NCI-H524 (cell line): Measurements from ENCODE around the gene DHRS12.

ENCODE experiments used
- DNase-seq, 2 experiments: peaks; one replicate each; lab custom pipeline; 2025; lab: John Stamatoyannopoulos, UW

The DHRS12 gene

DNA sequence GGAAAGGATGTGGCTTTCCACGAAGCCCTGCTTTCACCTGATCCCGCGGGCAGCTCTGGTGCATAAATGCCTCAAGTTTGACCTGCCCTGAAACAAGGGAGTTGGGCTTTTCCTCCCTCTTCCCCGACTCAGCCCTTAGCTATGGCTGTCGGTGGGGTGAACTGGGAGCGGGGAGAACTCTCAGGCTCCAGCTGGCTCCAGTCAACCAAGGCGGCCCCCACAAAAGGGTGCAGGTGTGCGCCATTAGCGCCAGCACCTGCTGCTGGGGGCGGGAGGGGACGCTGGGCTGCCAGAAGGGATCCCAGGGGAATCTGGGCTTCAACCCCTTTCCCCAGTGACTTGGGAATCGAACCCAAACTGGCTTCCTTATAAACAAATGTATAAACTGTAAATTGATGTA, 7.1 kb upstream of the DHRS12 start:
- peak; percentile 74 to 77 for DNase-seq

GRCh38 chr13:51808811-51809210, 4.8 kb upstream of the DHRS12 start:
- no peak for DNase-seq

DNA sequence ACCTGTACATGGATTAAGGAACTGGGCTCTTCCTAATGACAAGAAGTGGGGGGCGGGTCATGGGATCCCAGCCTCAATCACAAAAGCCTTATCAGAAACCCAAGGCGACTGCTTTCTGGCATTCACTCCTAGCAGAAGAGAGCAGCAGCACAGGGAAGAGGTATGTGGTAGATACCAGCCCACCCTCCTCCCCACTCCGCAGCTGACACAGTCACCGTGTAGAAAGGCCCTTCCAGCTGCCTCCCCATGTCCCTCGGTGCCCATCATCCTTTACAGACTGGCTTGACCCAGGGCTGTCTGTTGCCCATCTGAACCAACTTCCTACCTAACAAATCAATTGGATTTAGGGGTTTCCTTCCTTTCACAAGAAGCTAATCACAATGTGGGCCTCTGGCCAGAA, 3.1 kb upstream of the DHRS12 start:
- DNase-seq: no peak

DNA sequence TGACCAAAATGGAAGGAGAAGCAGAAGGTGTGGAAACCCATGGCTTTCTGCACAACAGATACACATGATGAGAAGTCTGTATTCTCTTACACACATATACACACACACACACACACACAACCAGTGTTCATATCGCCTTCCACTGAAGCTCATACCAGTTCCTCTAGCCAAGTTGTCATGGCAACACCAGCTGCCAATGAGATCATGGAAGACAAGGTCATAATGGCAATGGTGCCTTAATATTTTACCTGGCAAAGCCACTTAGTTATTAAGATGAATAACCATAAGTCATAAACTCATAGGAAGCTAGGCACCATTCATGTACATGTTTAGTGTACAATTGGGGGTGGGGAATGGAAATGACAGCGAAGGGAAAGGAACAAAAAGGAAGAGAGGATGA, 2.6 kb upstream of the DHRS12 start:
- peak; percentile 32 to 59 for DNase-seq

GRCh38 chr13:51805925-51806324, 2.0 kb upstream of the DHRS12 start:
- DNase-seq: no peak

DNA sequence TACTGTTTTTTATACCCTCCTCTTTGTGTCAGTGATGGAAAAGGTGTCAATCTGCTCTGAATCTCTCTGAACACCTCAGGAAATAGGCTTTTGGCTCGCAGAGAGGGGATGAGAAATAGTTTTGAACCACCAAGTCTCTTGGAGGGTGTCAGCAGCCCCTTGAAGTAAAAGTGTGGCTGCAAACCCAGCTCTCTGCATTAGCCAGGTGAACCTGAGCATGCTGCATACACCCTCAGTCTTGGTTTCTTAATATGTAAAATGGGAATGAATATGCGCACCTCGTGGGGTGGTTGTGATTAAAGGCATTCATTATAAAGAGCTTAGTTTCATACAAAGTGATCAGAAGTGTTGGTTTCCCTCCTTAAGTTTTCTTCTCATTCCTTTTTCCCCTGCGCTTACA, 1.4 kb upstream of the DHRS12 start:
- DNase-seq: no peak

GRCh38 chr13:51804295-51805172, 571 bp upstream of the DHRS12 start:
- DNase-seq: peak; percentile 35 to 52

DNA sequence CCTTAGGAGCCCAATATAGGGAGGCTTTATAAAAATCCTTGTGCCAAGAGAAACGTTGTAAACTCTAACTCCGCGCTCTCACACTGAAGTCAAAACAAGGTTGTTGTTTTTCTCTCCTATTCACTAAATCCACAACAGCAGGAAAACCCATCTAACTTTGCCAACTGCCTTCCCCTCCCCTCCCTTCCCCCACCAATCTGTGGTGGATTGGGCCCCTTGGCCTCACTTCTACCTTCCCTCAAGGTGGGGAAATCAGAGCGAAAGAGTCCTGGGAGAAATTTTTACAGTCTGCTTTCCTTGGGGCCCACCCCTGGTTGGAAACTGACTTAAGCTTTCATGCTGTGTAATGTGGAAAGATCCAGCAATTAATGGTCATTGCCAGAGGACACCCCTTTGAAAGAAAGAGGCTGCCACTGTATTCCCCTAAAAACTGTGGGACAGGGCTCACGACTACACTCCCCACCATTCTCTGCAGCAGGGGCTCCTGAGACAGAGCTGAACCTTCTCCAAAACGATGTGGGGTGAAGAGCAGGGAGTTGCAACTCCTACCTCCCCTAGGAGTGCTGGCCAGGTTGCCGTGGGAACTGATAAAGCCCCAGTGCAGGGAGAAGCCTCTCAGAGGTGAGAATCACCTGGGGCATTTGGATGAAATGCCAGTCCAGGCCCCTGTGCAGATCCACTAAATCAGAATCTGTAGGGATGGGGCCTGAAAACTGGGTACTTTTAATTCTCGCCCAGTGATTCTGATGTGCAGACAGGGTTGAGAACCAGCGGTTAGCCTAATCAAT, 1.1 kb downstream of the DHRS12 start:
- peak in 1 of 2 experiments; percentile 32 for DNase-seq

GRCh38 chr13:51801631-51802099, 2.3 kb downstream of the DHRS12 start:
- DNase-seq: no peak

DNA sequence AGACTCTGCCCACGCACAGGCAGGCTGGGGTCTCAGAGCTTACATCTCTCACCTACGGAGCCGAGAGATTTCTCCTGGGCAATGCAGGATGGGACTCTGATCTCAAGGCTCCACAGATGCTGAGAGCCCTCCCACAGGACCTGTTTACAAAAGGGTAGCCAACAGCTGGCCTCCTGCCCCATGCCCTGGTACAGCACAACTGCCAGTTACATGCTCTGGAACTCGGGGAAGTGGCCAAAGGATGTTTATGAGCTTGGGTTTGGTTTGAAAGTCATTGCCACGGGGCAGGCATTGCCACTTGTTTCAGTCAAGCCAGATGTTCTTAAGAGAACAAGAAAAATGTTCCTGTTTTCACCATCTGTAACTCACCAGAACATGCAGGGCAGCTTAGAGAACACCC, 3.5 kb downstream of the DHRS12 start:
- peak in 1 of 2 experiments; percentile 22 for DNase-seq

DNA sequence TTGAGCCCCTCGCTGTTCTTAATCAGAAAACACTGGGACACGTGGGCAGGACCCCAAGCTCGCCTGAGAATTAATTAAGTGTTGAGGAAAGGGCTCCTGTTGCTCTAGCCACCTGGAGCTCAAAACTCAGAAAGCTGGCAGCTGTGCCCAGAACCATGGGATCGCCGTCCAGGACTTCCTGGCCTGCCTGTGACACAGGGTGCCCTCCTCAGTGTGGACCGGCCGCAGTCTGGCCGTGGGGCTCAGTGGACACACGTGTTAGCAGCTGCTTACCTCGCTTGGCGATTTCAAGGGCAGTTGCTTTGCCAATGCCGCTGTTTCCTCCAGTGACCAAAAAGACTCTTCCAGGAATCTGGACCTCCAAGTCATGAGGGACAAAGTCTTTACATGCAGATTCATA, 4.7 kb downstream of the DHRS12 start:
- peak; percentile 32 to 65 for DNase-seq

GRCh38 chr13:51797664-51798488, 6.1 kb downstream of the DHRS12 start:
- peak; percentile 92 to 96 for DNase-seq

GRCh38 chr13:51796546-51796945, 7.4 kb downstream of the DHRS12 start:
- DNase-seq: peak in 1 of 2 experiments; percentile 25

DNA sequence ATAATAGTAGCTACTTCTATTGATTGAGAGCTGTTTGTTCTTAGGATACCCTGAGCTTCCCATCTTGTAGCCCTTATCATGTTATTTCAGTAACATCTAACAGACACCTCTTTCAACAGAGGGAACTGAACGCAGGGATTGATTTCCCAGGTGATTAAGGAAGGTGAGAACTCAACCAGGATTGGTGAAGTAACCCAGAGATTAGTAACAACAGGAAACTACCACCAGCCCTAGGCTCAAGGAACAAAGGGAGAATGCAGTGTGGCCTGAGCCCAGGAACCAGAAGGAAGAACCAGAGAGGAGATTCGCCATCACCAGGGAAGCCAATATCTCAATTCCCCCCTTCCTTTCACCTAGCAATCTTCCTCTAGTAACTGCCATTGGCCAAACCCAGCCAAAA, 8.5 kb downstream of the DHRS12 start:
- no peak for DNase-seq

GRCh38 chr13:51794964-51795363, 9.0 kb downstream of the DHRS12 start:
- peak in 1 of 2 experiments; percentile 28 for DNase-seq

DNA sequence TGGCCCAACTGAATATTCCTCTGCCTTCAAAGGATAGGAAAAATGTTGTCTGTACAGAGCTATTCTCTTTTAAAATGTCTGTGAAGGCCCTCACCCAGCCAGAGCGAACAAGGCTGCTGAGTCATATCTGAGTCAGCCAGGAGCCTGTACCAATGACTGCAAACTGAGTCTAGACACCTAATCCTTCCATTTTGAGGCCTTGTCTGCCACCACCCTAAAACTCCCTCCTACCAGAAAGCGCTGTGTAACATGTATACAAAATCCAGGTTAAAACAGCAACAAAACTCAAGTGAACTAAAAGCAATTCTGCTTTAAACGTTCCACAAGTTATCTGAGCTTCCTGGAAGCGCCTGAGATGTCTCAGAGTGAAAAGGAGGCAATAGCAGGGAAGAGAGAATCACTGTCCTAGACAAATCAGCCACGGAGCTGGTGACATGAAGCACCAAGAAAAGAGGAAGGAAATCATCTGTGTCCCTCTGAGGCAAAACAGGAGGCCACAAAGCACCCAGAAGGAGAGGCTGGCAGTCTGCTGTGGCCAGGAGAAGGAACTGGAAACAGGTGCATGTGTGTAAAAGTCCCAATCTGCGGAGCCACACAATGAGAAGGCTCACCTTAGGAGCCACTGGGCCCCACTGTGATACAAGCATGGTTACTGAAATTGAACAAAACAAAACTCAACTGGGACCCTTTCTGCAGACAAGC, 10.2 kb downstream of the DHRS12 start:
- DNase-seq: no peak

DNA sequence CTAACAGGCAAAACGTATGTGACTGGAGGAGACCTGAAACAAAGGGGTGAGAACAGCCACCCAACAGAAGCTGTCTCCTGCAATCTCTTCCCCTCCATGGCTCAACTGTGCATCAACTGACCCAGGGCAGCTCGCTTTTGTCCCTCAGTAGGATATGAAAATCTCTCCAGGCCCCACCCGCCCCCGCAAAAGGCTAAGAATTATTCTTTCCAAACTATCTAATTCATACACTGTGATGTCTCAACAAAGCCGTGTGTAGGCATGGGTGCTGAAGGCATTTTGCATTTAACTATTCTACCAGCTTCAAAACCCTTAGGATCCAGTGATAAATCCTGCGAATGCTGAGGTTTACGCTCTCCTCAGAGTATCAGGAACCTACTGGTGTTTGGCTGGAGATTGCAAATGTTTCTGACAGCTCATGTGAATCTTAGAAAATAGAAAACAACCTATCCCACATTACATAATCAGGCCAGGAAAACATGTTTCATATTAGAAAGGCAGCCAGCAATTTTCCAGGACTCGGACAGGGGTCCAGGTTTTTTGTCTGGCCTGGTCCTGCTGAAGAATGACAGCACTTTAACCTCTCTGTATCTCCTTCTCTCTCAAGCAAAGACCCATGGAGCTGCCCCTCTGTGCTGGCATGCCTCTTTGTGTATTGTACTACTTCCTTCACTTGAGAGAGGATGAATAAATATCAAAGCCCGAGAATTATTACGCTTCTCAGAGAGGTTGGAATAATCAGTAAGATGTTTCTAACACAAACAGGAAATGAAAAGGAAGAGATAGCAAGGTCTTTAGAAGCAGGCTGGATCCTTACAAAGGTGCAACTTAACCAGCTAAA, 17.3 kb downstream of the DHRS12 start:
- peak in 1 of 2 experiments; percentile 52 for DNase-seq

DNA sequence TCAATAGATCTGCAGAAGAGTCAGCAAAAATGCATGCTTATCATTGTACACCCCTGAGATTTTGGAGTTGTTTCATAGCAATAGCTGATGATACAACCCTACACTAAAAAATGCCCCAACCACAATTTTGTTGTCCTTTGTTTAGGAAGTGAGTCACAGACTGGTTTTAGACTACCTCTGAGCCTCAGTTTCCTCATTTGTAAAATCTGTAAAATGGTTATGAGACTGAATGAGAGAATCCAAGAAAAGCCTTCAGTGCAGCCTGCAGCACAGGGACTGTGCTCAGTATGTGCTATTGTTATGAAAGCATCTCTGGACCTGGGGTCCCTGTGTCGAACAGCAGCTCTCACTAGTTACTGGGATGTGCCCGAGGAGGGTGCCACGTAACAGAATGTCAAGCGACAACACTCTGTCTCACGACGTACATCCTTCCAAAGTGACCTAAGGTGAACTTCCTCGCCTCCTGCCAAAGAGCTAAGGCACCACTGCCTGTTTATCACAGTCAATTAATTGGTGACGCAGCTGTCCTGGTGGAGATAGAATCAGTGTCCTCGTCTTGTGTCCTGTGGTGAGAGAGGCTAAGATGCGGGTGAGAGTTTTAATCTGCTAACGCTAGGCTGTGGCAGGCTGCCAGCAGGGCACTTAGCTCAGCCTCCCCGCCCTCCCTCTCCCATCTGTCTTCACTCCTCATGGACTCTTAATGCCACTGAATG, 18.1 kb downstream of the DHRS12 start:
- DNase-seq: peak; percentile 99 to 100

- DNase-seq: no peak
Measured at GRCh38 chr13:51784097-51784496, 19.9 kb downstream of the DHRS12 start.
